ENCODE measurements around the gene SPINK8. TPM values are rescaled to one million over a fixed set of nuclear protein-coding genes. Genes with fewer than 3 reads are reported as not detected.
A peak's percentile ranks its signal among the peaks of the same experiment; 100 is the strongest.

The SPINK8 gene
- total and polyA plus RNA-seq, 5 donors, result not detected

- no peaks in the 10 kb centered on the region for H3K4me1 ChIP-seq (ENCODE audit: control insufficient read depth, insufficient read depth, low read length)
- H3K9me3 ChIP-seq (ENCODE audit: control insufficient read depth, low read length), result no peaks in the 10 kb centered on the region
- H3K4me3 ChIP-seq (ENCODE audit: low read length), result no peak overlapping the region
- DNase-seq (no peak), ATAC-seq (no peak)
- intact Hi-C loops (cut with DNase I), result no loop called here
- 58% methylated on average over 2 of the region's 2 CpGs for WGBS
- H3K27me3 ChIP-seq (ENCODE audit: control insufficient read depth, insufficient read depth), result no peaks in the 10 kb centered on the region
- H3K27ac ChIP-seq (ENCODE audit: low read length), result no peak overlapping the region
These were observed 12.5 kb downstream of the SPINK8 start for GRCh38 chr3:48320996-48321395.

- 66% methylated on average over 2 of the region's 2 CpGs for WGBS
- no peak overlapping the region for H3K27ac ChIP-seq (ENCODE audit: low read length)
- H3K27me3 ChIP-seq (ENCODE audit: control insufficient read depth, insufficient read depth), result no peaks in the 10 kb centered on the region
These were observed 14.6 kb downstream of the SPINK8 start for GRCh38 chr3:48318713-48319468.

GRCh38 chr3:48314542-48314941 is 18.9 kb downstream of the SPINK8 start:
- intact Hi-C loops (cut with DNase I), result no loop called here
- Histone ChIP-seq H3K9me3 (ENCODE audit: control insufficient read depth, low read length) (no peaks in the 10 kb centered on the region), H3K27me3 (ENCODE audit: control insufficient read depth, insufficient read depth) (no peaks in the 10 kb centered on the region), H3K27ac (ENCODE audit: low read length) (no peak overlapping the region), H3K4me1 (ENCODE audit: control insufficient read depth, insufficient read depth, low read length) (no peaks in the 10 kb centered on the region), H3K4me3 (ENCODE audit: low read length) (no peak overlapping the region)
- ATAC-seq (no peak), DNase-seq (no peak)

More at GRCh38 chr3:48318713-48319468, 14.6 kb downstream of the SPINK8 start:
- Histone ChIP-seq H3K9me3 (ENCODE audit: control insufficient read depth, low read length) (no peaks in the 10 kb centered on the region), H3K4me3 (ENCODE audit: low read length) (no peak overlapping the region), H3K4me1 (ENCODE audit: control insufficient read depth, insufficient read depth, low read length) (no peaks in the 10 kb centered on the region)
- no peak for ATAC-seq
- no peak for DNase-seq
- intact Hi-C loops (cut with DNase I), result no loop called here

GRCh38 chr3:48306860-48307530 is 26.5 kb downstream of the SPINK8 start:
- no peak for ATAC-seq

GRCh38 chr3:48306290-48306689 is 27.2 kb downstream of the SPINK8 start:
- ATAC-seq, result no peak
- no peaks in the 10 kb centered on the region for H3K27me3 ChIP-seq (ENCODE audit: control insufficient read depth, insufficient read depth)
- H3K27ac ChIP-seq (ENCODE audit: low read length), result no peak overlapping the region
- H3K4me1 ChIP-seq (ENCODE audit: control insufficient read depth, insufficient read depth, low read length), result no peaks in the 10 kb centered on the region
- H3K4me3 ChIP-seq (ENCODE audit: low read length), result no peak overlapping the region
- intact Hi-C loops (cut with DNase I), result no loop called here
- 67% methylated on average over 2 of the region's 2 CpGs for WGBS
- no peak for DNase-seq
- no peaks in the 10 kb centered on the region for H3K9me3 ChIP-seq (ENCODE audit: control insufficient read depth, low read length)

More at GRCh38 chr3:48306860-48307530, 26.5 kb downstream of the SPINK8 start:
- Histone ChIP-seq H3K9me3 (ENCODE audit: control insufficient read depth, low read length) (no peaks in the 10 kb centered on the region), H3K4me3 (ENCODE audit: low read length) (no peak overlapping the region), H3K27ac (ENCODE audit: low read length) (no peak overlapping the region), H3K27me3 (ENCODE audit: control insufficient read depth, insufficient read depth) (no peaks in the 10 kb centered on the region), H3K4me1 (ENCODE audit: control insufficient read depth, insufficient read depth, low read length) (no peaks in the 10 kb centered on the region)
- 59% methylated on average over 4 of the region's 4 CpGs for WGBS
- DNase-seq, result no peak
- intact Hi-C loops (cut with DNase I), result no loop called here

GRCh38 chr3:48305396-48305795 is 28.1 kb downstream of the SPINK8 start:
- ATAC-seq, result no peak
- no peak for DNase-seq
- H3K4me1 ChIP-seq (ENCODE audit: control insufficient read depth, insufficient read depth, low read length), result peaks cover under 1% of the 10 kb centered on the region
- H3K4me3 ChIP-seq (ENCODE audit: low read length), result no peak overlapping the region
- no peaks in the 10 kb centered on the region for H3K9me3 ChIP-seq (ENCODE audit: control insufficient read depth, low read length)
- no peak overlapping the region for H3K27ac ChIP-seq (ENCODE audit: low read length)
- intact Hi-C loops (cut with DNase I), result no loop called here
- WGBS, result 69% methylated on average over 2 of the region's 2 CpGs
- H3K27me3 ChIP-seq (ENCODE audit: control insufficient read depth, insufficient read depth), result no peaks in the 10 kb centered on the region

- intact Hi-C loops (cut with DNase I), result no loop called here
- Histone ChIP-seq H3K4me3 (ENCODE audit: low read length) (no peak overlapping the region), H3K27ac (ENCODE audit: low read length) (no peak overlapping the region), H3K4me1 (ENCODE audit: control insufficient read depth, insufficient read depth, low read length) (peaks cover 2% of the 10 kb centered on the region), H3K27me3 (ENCODE audit: control insufficient read depth, insufficient read depth) (no peaks in the 10 kb centered on the region), H3K9me3 (ENCODE audit: control insufficient read depth, low read length) (no peaks in the 10 kb centered on the region)
- DNase-seq (no peak), ATAC-seq (no peak)
- WGBS, result 87% methylated on average over 2 of the region's 2 CpGs
These were observed 30.4 kb downstream of the SPINK8 start for GRCh38 chr3:48303021-48303420.

GRCh38 chr3:48301800-48302166 is 31.7 kb downstream of the SPINK8 start:
- Histone ChIP-seq H3K4me3 (ENCODE audit: low read length) (peak overlapping the region; percentile 92), H3K4me1 (ENCODE audit: control insufficient read depth, insufficient read depth, low read length) (peaks cover 2% of the 10 kb centered on the region), H3K27ac (ENCODE audit: low read length) (peak overlapping the region; percentile 99), H3K9me3 (ENCODE audit: control insufficient read depth, low read length) (no peaks in the 10 kb centered on the region), H3K27me3 (ENCODE audit: control insufficient read depth, insufficient read depth) (no peaks in the 10 kb centered on the region)
- peak; percentile 27 to 39 for ATAC-seq
- 10% methylated on average over 10 of the region's 10 CpGs for WGBS
- peak in 2 of 3 donors; percentile 25 to 59 for DNase-seq
- intact Hi-C loops (cut with DNase I), result no loop called here

- intact Hi-C loops (cut with DNase I), result no loop called here
These were observed 32.3 kb downstream of the SPINK8 start, which contains the start of gene NME6 for GRCh38 chr3:48301020-48301799. NME6 (minus strand) TSS chr3:48301367.

GRCh38 chr3:48299746-48300712 is 33.4 kb downstream of the SPINK8 start:
- ATAC-seq, result no peak
- H3K9me3 ChIP-seq (ENCODE audit: control insufficient read depth, low read length), result no peaks in the 10 kb centered on the region
- H3K4me3 ChIP-seq (ENCODE audit: low read length), result peak overlapping the region; percentile 92
- no peak for DNase-seq
- no peaks in the 10 kb centered on the region for H3K27me3 ChIP-seq (ENCODE audit: control insufficient read depth, insufficient read depth)
- intact Hi-C loops (cut with DNase I), result no loop called here
- WGBS, result 86% methylated on average over 13 of the region's 13 CpGs
- no peak overlapping the region for H3K27ac ChIP-seq (ENCODE audit: low read length)
- H3K4me1 ChIP-seq (ENCODE audit: control insufficient read depth, insufficient read depth, low read length), result peaks cover 2% of the 10 kb centered on the region

More at GRCh38 chr3:48301020-48301799, 32.3 kb downstream of the SPINK8 start, which contains the start of gene NME6:
- under 1% methylated on average over 70 of the region's 70 CpGs for WGBS
- Histone ChIP-seq H3K27me3 (ENCODE audit: control insufficient read depth, insufficient read depth) (no peaks in the 10 kb centered on the region), H3K9me3 (ENCODE audit: control insufficient read depth, low read length) (no peaks in the 10 kb centered on the region), H3K4me3 (ENCODE audit: low read length) (peak within 1 kb of the TSS; percentile 92), H3K4me1 (ENCODE audit: control insufficient read depth, insufficient read depth, low read length) (peaks cover 2% of the 10 kb centered on the region), H3K27ac (ENCODE audit: low read length) (peak within 1 kb of the TSS; percentile 99)
- ATAC-seq (peak; percentile 97 to 98), DNase-seq (peak; percentile 92 to 98 (median 97))

Measured in right cardiac atrium (tissue), 5 donors.